Panc1 (cell line): ENCODE results near the gene GNPAT.

ENCODE experiments used
- POLR2AphosphoS5 ChIP-seq: IDR thresholded peaks from 2 replicates; pipeline ENCODE4 v1.6.1; 2012; ENCODE audit warnings: mild to moderate bottlenecking, low read depth, low read length, moderate library complexity
- TF ChIP-seq, protein P1 (sequence below): fragments of 450-650 bp; IDR thresholded peaks from 2 replicates; pipeline ENCODE4 v1.5.1; 2017; ENCODE audit warnings: mild to moderate bottlenecking

DNA sequence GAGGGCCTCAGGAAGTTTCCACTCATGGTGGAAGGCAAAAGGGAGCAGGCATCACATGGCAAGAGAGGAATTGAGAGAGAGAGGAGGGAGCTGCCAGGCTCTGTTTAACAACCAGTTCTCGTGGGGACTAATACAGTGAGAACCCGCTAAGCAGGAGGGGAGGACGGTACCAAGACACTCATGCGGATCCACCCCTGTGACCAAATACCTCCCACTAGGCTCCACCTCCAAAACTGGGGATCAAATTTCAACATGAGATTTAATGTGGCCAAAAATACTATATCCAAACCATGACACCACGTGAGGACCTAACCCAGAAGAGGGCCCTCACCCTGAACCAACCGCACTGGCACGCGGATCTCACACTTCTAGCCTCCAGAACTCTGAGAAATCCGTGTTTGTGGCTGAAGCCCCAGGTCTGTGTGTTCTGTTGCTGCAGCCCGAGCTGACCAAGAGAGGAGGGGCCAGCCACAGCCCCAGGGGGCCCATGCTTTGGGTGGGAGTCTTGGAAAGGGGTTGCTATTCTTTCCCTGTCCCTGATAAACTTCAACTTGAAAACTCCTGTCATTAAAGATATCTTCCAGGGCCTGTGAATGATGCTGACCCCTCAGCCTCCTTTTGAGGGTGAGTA is 47.2 kb upstream of the GNPAT start:
- TF ChIP-seq, protein P1, sequence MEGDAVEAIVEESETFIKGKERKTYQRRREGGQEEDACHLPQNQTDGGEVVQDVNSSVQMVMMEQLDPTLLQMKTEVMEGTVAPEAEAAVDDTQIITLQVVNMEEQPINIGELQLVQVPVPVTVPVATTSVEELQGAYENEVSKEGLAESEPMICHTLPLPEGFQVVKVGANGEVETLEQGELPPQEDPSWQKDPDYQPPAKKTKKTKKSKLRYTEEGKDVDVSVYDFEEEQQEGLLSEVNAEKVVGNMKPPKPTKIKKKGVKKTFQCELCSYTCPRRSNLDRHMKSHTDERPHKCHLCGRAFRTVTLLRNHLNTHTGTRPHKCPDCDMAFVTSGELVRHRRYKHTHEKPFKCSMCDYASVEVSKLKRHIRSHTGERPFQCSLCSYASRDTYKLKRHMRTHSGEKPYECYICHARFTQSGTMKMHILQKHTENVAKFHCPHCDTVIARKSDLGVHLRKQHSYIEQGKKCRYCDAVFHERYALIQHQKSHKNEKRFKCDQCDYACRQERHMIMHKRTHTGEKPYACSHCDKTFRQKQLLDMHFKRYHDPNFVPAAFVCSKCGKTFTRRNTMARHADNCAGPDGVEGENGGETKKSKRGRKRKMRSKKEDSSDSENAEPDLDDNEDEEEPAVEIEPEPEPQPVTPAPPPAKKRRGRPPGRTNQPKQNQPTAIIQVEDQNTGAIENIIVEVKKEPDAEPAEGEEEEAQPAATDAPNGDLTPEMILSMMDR: no peak
- TF ChIP-seq POLR2AphosphoS5: no peak
